ENCODE data around the gene SLC33A1.
"Not testable (repeated sequence)": the region's sequence is repeated elsewhere in the genome, so short reads cannot be mapped to it uniquely, and the experiment has no call there.

SLC33A1 gene

DNA sequence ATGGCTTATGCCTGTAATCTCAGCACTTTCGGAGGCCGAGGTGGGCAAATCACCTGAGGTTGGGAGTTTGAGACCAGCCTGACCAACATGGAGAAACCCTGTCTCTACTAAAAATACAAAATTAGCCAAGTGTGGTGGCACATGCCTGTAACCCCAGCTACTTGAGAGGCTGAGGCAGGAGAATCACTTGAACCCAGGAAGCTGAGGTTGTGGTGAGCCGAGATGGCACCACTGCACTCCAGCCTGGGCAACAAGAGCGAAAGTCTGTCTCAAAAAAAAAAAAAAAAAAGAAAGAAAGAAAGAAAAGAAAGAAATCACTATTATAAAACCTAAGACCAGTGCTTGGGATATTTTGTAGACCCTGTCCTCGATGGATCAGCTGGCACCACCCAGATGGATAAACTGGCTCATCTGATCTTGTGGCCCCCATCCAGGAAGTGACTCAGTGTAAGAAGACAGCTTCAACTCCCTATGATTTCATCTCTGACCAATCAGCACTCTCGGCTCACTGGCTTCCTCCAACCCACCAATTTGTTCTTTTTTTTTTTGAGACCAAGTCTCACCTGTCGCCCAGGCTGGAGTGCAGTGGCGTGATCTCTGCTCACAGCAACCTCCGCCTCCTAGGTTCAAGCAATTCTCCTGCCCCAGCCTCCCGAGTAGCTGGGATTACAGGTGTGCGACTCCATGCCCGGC lies 8.2 kb upstream of the SLC33A1 start:
- not testable (repeated sequence) for DNase-seq (ENCODE audit: low read depth, low spot score)

DNA sequence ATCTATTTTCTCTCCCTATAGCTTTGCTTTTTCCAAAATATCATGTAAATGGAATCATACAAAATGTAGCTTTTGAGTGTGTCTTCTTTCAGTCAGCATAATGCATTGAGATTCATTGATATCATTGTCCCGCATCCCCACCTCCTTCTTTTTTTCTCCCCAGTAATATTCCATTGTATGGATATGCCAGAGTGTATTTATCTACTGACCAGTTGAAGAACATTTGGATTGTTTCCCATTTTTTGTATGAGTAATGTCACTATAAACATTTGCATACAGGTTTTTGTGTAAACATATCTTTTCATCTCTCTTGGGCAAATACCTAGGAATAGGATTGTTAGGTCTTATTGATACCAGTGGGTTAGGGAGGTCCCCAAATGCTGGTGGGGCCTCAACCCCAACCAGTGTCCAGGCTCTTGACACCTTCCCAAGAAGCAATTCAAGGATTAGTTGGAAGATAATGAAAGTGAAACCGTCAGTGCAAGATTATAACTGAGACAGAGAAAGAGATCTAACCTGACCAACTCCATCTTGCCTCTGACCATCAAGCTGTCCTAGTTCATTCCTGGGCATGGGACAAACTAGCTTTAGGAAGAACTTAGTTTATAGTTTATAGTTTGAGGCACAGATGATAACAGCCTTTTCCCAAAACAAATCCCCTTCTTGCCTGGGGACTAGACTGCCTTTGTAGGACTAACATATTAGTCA lies 7.4 kb upstream of the SLC33A1 start:
- DNase-seq (ENCODE audit: low read depth, low spot score): no peak

DNA sequence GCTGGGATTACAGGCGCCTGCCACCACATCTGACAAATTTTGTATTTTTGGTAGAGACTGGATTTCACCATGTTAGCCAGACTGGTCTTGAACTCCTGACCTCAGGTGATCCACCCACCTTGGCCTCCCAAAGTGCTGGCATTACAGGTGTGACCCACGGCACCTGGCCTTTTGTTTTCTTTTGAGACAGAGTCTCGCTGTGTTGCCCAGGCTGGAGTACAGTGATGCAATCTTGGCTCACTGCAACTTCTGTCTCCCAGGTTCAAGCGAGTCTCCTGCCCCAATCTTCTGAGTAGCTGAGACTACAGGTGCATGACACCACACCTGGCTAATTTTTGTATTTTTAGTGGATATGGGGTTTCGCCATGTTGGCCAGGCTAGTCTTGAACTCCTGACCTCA lies 6.2 kb upstream of the SLC33A1 start:
- DNase-seq (ENCODE audit: low read depth, low spot score): not testable (repeated sequence)

DNA sequence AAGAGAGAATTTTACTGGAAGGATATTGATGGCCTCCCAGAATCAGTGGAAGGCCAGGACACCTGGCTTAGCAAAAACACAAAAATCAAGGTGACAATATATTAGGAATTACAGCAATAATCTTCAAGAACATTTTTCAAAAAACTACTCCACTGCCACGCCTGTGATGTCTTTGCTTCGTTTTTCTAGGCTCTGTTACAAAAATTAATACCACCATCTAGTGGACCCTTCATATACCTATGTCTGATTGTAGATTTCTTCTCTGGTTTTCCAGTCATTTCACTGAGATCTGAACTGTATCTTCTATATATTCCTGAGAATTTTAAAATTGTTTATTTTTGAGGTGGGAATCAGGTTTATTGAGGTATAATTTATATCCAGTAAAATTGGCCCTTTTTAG lies 5.6 kb upstream of the SLC33A1 start:
- no peak for DNase-seq (ENCODE audit: low read depth, low spot score)

DNA sequence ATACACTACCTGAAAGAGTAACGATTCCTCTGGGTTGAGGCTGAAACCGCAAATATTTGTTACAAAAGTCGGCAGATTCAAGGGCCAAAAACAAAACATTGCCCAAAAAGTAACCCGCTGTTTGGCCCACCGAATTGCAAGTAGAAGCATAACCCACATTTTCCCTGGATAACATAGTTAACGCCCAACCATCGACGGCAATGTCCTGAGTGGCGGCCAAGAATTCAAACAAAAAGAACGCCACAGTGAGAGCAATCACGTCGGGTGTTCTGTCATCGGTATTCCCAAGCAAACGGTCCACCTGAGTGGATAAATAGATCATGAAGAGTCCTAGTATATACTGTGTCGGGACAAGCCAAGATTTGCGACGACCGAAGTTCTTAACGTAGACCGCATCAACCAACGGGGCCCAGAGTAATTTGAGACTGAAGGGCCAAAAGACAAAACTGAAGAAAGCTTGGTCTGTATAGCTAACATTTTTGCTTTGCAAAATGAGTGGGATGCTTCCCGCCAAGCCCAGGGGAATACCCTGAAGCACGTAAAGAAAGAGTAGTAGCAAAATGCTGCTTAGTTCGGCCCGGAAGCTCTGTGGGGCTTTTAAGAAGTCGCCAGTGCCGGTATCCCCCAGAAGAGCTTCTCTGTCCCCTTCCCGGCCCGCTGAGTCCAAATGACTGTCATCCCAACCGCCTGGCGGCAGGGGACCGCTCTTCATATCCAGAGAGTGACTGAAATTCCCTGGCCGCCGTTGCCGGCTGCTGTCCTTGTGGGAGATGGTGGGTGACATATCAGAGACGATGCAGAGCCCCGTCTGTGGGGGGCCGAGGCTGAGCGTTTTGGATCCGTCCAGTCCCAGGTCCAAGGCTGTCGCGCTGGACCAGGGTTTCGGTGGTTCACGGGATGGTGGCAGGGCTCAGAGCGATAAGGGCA lies 750 bp downstream of the SLC33A1 start:
- no peak for DNase-seq (ENCODE audit: low read depth, low spot score)

DNA sequence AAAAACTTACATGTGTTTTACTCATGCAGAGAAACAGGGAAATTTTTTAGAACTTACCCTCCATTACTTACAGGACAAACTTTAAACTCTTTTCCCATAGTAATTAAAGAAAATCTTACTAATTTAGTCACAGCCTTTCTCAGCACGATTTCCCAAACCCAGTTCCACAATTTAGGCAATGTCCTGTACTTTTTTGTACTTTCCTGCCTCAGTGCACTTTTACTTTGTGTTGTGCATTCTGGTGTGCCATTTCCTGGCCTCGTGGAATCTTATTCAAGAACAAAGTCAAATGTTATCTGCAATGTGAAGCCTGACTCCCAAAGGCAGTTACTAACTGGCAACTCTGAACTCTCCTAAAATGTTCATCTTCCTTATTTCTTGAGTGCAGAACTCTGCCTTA lies 1.9 kb downstream of the SLC33A1 start:
- DNase-seq (ENCODE audit: low read depth, low spot score): no peak

DNA sequence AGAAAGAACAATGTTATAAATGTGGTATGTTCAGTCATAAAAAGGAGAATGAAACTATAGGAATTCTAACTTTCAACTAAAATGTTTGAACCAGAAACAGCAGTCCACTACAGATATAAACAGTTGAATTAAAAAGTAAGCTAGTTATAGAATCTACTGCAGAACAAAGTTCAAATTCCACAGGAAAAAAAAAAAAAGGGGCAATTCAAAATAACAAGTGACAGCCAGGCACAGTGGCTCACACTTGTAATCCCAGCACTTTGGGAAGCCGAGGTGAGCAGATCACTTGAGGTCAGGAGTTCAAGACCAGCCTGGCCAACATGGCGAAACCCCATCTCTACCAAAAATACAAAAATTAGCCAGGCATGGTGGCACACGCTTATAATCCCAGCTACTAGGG lies 4.8 kb downstream of the SLC33A1 start:
- DNase-seq (ENCODE audit: low read depth, low spot score): not testable (repeated sequence)

DNA sequence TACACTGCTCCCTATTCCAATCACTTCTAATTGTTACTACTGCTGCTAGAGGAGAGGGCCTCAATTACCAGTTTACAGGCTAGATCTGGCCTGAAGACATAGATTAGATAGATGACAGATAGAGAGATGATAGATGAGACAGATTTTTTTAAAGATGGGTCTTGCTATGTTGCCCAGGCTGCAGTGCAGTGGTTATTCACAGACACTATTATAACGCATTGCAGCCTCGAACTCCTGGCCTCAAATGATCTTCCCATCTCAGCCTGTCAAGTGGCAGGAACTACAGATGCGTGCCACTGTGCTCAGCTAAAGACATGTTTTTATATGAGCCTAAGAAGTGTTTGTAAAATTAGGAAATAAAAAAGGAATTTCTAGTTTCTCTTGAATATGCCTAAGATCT lies 6.2 kb downstream of the SLC33A1 start:
- DNase-seq (ENCODE audit: low read depth, low spot score): no peak

DNA sequence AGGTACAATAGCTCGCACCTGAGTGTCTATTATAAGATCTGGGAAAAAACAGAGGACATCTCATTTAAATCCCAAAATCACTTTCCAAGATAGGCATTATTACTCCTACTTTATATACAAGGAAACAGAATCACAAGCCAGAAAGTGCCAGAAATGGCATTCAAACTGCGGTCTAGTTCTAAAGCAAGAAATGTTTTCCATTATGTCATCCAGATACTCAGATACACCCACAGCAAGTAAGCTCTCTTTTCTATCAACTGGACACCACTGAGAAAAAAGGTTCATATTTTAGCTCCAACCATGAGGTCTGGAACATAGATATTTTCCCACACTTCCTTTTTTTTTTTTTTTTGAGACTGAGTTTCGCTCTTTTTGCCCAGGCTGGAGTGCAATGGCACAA lies 8.1 kb downstream of the SLC33A1 start:
- DNase-seq (ENCODE audit: low read depth, low spot score): no peak

DNA sequence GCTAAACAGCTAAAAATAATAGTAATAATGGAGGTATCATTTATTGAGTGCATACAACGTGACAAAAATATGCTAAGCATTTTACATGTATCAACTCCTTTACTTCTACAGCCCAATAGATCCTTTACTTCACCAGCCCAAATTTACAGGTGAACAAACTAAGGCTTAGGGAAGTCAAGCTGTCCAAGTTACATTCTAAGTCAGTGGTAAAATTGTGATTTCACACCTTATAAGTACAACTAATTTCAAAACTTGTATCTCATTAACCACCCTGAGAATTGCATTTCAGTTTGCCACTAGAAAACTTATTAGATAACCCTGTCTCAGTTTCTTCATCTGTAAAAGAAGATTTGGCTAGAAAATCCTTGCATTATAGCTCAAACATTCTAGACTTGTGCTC lies 10.7 kb downstream of the SLC33A1 start:
- DNase-seq (ENCODE audit: low read depth, low spot score): no peak

DNA sequence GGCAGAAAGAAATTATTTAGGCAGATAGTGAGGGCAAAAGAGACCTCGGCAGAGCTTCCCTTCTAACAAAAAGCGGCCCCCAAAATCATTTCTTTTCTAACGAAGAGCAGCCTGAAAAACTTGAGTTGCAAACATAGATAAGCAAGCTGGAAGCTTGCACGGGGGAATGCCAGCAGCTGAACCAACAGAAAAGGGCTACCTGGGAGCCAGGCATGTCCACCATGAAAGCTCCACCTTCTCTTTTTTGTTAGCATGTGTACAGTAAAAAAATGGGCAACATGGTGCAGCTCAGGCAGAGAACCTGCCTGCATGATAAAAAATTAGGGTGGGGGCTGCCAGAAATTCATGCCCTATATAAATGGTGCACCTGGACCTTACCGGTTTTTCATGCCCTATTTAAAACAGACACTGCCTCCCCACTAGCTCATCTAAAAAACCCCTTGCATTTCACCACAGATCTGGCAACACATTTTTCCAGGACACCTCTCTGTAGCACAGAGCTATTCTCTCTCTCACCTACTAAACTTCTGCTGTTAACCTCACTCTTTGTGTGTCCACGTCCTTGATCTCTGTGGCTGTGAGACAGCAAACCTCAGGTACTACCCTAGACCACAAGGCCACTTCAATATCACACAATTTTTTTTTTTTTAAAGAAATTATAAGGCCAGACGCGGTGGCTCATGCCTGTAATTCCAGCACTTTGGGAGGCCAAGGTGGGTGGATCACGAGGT lies 18.7 kb downstream of the SLC33A1 start:
- no peak for DNase-seq (ENCODE audit: low read depth, low spot score)

DNA sequence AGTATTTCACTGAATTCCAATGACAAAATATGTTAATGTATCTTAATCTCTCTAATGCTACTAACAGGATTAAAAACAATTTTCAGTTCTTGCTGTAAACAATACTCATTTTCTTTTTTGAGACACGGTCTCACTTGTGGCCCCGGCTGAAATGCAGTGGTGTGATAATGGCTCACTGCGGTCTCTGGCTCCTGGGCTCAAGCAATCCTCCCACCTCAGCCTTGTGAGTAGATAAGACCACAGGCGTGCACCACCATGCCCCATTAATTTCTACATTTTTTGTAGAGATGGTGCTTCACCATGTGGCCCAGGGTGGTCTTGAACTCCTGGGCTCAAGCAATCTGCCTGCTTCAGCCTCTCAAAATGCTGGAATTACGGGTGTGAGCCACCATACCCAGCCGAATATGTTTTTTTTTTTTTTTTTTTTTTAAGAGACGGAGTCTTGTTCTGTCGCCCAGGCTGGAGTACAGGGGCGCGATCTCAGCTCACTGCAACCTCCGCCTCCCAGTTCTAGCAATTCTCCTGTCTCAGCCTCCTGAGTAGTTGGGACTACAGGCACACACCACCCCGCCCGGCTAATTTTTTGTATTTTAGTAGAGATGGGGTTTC lies 25.6 kb downstream of the SLC33A1 start:
- not testable (repeated sequence) for DNase-seq (ENCODE audit: low read depth, low spot score)

DNA sequence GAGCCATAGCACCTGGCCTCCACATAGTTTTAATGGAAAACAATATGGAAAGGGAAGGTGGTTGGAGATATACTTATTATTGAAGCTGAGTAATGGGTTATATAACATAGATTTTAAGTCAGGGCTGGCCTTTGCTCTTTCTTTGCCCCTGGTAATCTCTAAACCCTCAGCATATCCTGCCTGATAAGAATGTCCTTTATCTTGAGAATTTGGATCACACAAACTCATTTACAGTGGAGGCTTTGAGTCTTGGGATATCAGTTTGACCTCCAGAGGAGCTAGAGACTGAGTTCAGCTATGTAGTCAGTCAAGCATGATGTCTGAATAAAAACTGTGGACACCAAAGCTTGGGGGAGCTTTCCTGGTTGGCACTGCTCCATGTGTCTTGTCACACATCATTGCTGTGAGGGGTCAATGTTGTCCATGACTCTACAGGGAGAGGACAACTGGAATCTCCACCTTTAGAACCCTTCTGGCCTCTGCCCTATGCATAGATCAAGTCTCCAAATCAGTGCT lies 39.1 kb downstream of the SLC33A1 start:
- DNase-seq (ENCODE audit: low read depth, low spot score): no peak

DNA sequence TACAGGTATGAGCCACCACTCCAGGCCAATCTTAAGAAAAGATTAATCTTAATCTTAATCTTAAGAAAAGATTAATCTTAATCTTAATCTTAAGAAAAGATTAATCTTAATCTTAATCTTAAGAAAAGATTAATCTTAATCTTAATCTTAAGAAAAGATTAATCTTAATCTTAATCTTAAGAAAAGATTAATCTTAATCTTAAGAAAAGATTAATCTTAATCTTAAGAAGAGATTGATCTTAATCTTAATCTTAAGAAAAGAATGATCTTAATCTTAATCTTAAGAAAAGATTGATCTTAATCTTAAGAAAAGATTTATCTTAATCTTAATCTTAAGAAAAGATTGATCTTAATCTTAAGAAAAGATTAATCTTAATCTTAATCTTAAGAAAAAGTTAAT lies 41.0 kb downstream of the SLC33A1 start:
- DNase-seq (ENCODE audit: low read depth, low spot score): not testable (repeated sequence)

DNA sequence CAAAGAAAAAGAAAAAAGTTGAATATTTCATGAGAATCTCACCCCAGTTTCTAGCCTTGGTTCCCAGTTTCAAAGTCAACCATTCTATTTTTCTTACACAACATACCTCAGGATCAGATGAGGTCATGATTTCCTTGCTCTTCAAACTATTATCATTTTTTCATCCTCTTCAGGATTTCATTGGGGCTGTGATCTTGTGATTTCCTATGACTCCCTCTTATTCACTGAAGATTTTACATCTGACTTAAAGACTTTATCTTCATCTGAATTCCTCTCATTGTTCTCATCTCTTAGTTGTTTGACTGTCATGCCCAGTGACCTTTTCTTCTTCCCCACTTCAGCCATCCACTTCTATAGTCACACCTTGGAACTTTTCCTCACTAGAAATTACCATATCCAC lies 45.0 kb downstream of the SLC33A1 start:
- no peak for DNase-seq (ENCODE audit: low read depth, low spot score)

DNA sequence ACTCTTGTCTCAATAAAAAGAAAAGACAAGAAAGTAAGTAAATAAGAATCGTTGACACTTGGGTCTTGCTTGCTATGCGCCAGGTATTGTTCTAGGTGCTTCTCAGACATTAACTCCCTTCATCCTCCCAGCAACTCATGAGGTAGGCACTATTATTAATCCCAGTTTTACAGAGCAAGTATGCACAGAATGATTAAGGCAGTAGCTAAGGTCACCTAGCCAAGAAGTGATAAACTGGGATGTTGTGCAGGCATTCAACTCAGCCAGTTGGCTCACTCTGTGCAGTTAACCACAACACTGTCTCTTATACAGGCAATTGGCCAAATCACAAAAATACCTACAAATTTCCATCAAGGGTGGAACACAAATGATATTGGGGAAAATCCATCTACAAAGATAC lies 46.4 kb downstream of the SLC33A1 start:
- no peak for DNase-seq (ENCODE audit: low read depth, low spot score)

DNA sequence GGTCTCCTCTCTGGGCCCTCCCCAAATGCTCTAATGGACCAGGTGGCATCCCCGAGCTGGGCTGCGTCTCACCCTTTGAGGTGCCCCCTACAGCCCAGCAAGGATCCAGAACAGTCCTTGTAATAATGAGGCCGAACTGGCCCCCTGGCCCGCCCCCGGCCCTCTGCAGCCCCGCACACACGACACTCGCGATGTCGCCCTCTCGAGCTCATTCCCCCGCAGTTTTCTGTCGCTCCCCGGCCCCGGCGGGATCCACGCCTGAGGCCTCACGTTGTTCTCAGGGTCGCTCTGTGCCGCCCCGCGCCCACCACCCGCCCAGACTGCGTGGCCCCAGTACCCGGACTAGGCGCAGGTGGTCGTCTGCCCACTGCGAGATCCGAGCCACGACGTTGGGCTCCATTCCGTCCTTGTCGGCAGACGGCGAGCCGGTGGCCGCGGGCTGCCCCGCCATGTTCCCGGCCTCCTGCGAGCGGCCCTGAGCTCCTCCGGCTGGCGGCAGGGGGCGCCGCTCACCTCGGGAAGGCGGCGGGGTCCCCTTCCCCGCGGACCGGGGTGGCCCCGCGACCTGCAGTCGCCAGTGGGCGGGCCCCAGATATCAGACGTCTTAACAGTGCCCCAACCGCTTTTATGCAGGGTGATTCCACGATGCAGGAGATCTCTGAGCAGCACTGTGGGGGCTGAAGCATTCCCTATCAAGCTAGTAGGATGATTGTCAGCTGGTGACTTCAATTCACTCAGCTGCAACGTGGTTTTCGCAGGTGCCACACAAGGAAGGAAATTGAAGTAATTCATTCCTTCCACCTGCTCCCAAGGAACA lies 48.2 kb downstream of the SLC33A1 start, which contains the start of gene C3orf33:
TSS of gene C3orf33 (minus strand) at position 477 of the 817 bp plus-strand sequence. CDS start at position 451, 26 bp downstream.
- peak; percentile 3 for DNase-seq (ENCODE audit: low read depth, low spot score)

DNA sequence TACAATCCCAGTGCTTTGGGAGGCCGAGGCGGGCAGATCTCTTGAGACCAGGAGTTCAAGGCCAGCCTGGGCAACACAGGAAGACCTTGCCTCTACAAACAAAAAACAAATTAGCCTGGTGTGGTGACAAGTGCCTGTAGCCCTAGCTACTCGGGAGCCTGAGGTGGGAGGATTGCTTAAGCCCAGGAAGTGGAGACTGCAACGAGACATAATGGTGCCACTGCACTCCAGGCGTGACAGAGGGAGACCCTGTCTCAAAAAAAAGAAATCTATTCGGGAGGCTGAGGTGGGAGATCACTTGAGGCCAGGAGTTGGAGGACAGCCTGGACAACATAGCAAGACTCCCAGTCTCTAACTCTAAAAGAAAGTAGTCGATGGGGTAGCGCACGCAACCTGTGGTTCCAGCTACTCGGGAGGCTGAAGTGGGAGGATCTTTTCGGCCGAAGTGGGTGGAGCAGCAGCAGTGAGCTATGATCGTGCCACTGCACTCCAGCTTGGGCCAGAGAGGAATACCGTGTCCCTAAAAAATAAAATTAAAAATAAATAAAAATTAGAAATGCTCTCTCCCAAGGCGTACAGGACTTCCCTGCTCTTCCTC lies 48.9 kb downstream of the SLC33A1 start:
- no peak for DNase-seq (ENCODE audit: low read depth, low spot score)

DNA sequence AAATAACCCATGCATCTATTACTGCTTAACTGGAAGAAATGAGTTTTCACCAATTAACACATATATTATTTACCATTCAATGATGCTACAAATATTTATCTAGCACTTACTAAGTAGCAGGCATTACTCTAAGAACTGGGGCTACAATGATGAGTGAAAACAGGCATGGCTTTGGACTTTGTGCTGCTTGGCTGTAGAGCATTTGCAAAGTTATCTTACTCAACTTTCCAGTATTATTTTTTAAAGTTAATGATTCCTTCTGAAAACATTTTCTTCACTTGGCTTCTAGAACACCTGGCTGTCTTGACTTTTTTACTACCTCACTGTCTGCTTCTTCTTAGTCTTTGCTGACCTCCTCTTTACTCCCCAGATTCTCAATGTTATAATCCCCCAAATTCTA lies 49.9 kb downstream of the SLC33A1 start:
- DNase-seq (ENCODE audit: low read depth, low spot score): no peak

DNA sequence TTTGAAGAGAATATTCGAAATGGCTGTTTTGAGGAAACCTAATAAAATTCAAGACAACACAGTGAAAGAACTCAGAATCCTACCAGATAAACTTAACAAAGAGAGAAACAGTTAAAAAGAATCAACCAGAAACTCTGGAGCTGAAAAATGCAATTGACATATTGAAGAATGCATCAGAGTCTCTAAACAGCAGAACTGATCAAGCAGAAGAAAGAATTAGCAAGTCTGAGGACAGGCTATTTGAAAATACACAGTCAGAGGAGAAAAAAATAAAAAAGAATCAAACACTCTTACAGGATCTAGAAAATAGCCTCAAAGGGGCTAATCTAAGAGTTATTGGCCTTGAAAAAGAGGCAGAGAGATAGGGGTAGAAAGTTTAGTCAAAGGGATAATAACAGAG lies 61.7 kb downstream of the SLC33A1 start:
- DNase-seq (ENCODE audit: low read depth, low spot score): no peak
